Measurements from ENCODE around the gene SORBS1. TPM values are rescaled to one million over a fixed set of nuclear protein-coding genes. Genes with fewer than 3 reads are reported as not detected.

The SORBS1 gene
- total RNA-seq, 4 donors from 2014 or later = 23.3 to 359 (median 72.2) TPM

- Histone ChIP-seq H3K27me3 (no peaks in the 10 kb centered on the region), H3K27ac (peak overlapping the region; percentile 43 to 90 (median 74)), H3K36me3 (peaks cover 0 to 18% (median 0%) of the 10 kb centered on the region in 3 donors), H3K4me3 (no peak overlapping the region), H3K9me3 (no peaks in the 10 kb centered on the region), H3K4me1 (peaks cover 0 to 70% (median 5%) of the 10 kb centered on the region in 3 donors)
- no peak for DNase-seq
- WGBS, 2 donors = 41 to 48% methylated on average over 4 of the region's 4 CpGs
- intact Hi-C loops (cut with DNase I) = no loop called here
- no peak for TF ChIP-seq CTCF (IDR thresholded peaks at IDR 0.05)
- no peak for TF ChIP-seq POLR2A (IDR thresholded peaks at IDR 0.05)
Measured at GRCh38 chr10:95416270-95416669, 144.9 kb downstream of the SORBS1 start.

GRCh38 chr10:95415621-95416031 is 145.5 kb downstream of the SORBS1 start:
- peak overlapping the region in 1 of 4 donors; percentile 27 for H3K4me3 ChIP-seq
- peaks cover 0 to 72% (median 5%) of the 10 kb centered on the region in 3 donors for H3K4me1 ChIP-seq
- intact Hi-C loops (cut with DNase I) = no loop called here
- peaks cover 0 to 13% (median 0%) of the 10 kb centered on the region in 3 donors for H3K36me3 ChIP-seq
- H3K9me3 ChIP-seq = no peaks in the 10 kb centered on the region
- no peak for DNase-seq
- WGBS, 2 donors = 77 to 80% methylated on average over 13 to 15 of the region's 16 CpGs
- peak overlapping the region; percentile 43 to 90 (median 74) for H3K27ac ChIP-seq
- TF ChIP-seq POLR2A (IDR thresholded peaks at IDR 0.05) (no peak), CTCF (IDR thresholded peaks at IDR 0.05) (no peak)
- no peaks in the 10 kb centered on the region for H3K27me3 ChIP-seq

GRCh38 chr10:95414844-95415485 is 146.2 kb downstream of the SORBS1 start:
- 61 to 73% methylated on average over 10 of the region's 10 CpGs for WGBS, 2 donors
- H3K4me3 ChIP-seq = peak overlapping the region in 2 of 4 donors; percentile 6 to 27

GRCh38 chr10:95414016-95414830 is 146.9 kb downstream of the SORBS1 start:
- Histone ChIP-seq H3K27me3 (no peaks in the 10 kb centered on the region), H3K9me3 (no peaks in the 10 kb centered on the region), H3K4me1 (peaks cover under 1 to 77% (median 17%) of the 10 kb centered on the region in 3 donors), H3K36me3 (peaks cover 0 to 9% (median 0%) of the 10 kb centered on the region in 3 donors), H3K4me3 (peak overlapping the region in 2 of 4 donors; percentile 6 to 19), H3K27ac (peak overlapping the region; percentile 11 to 90 (median 74))
- no peak for DNase-seq
- no peak for TF ChIP-seq CTCF (IDR thresholded peaks at IDR 0.05)
- TF ChIP-seq POLR2A (IDR thresholded peaks at IDR 0.05) = no peak
- 76 to 90% methylated on average over 26 to 27 of the region's 27 CpGs for WGBS, 2 donors
- intact Hi-C loops (cut with DNase I) = no loop called here

More at GRCh38 chr10:95414844-95415485, 146.2 kb downstream of the SORBS1 start:
- no peaks in the 10 kb centered on the region for H3K27me3 ChIP-seq
- H3K4me1 ChIP-seq = peaks cover 0 to 76% (median 10%) of the 10 kb centered on the region in 3 donors
- no peaks in the 10 kb centered on the region for H3K9me3 ChIP-seq
- no peak for DNase-seq
- H3K36me3 ChIP-seq = peaks cover 0 to 9% (median 0%) of the 10 kb centered on the region in 3 donors
- H3K27ac ChIP-seq = peak overlapping the region; percentile 43 to 90 (median 74)
- TF ChIP-seq POLR2A (IDR thresholded peaks at IDR 0.05) = no peak
- TF ChIP-seq CTCF (IDR thresholded peaks at IDR 0.05) = no peak
- intact Hi-C loops (cut with DNase I) = no loop called here

- WGBS, 2 donors = 79 to 86% methylated on average over 5 of the region's 5 CpGs
- H3K4me1 ChIP-seq = peaks cover 7 to 82% (median 21%) of the 10 kb centered on the region in 3 donors
- no peak overlapping the region for H3K4me3 ChIP-seq
- peak overlapping the region in 3 of 4 donors; percentile 59 to 90 (median 60) for H3K27ac ChIP-seq
- TF ChIP-seq CTCF (IDR thresholded peaks at IDR 0.05) (no peak), POLR2A (IDR thresholded peaks at IDR 0.05) (no peak)
- H3K36me3 ChIP-seq = peaks cover 0 to 9% (median 0%) of the 10 kb centered on the region in 3 donors
- no peaks in the 10 kb centered on the region for H3K9me3 ChIP-seq
- H3K27me3 ChIP-seq = no peaks in the 10 kb centered on the region
- no peak for DNase-seq
- intact Hi-C loops (cut with DNase I) = no loop called here
Measured at GRCh38 chr10:95413588-95413987, 147.6 kb downstream of the SORBS1 start.
